Epidermal melanocyte (primary cell): Measurements from ENCODE around the gene XBP1.
"Not testable (repeated sequence)": the region's sequence is repeated elsewhere in the genome, so short reads cannot be mapped to it uniquely, and the experiment has no call there.

Experiments
- DNase-seq: peaks from one replicate; pipeline ENCODE4 v3.0.0; 2011; ENCODE audit warnings: low spot score; ENCODE audit not compliant: insufficient read length

The XBP1 gene

DNA sequence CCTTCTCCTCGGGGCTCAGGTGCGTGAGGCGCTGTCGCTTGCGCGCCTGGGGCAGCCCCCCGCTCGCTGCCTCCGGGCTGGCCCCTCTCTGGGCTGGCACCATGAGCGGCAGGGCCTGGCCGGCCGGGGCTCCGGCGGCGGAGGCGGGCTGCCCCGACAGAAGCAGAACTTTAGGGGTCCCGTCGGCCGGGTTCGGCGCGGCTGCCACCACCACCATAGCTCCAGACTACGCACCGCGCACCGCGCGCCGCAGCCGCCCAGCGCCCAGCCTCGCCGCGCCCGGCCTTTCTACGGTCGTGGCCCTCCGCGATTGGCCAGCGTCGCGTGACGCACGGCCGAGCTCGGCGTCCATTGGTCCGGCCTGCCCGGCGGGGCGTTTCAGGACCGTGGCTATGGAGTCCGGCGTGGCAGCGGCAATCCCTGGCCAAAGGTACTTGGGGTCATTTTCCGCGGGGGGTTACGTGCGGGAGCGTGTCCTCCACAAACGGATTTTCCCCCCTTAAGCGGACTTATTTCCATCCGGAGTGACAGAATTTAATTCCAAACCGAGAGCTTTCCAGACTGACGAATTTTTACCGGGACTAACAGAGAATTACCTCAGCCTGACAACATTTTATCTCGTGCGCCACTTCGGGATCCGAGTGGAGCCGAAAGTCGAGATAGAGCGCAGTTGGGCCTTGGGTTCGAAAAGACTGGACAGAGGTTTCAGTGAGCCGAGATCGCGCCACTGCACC is at the start of gene XBP1:
Gene XBP1, minus strand, starts transcription at position 262 of the 734 bp plus-strand sequence.
- peak; percentile 99 for DNase-seq

DNA sequence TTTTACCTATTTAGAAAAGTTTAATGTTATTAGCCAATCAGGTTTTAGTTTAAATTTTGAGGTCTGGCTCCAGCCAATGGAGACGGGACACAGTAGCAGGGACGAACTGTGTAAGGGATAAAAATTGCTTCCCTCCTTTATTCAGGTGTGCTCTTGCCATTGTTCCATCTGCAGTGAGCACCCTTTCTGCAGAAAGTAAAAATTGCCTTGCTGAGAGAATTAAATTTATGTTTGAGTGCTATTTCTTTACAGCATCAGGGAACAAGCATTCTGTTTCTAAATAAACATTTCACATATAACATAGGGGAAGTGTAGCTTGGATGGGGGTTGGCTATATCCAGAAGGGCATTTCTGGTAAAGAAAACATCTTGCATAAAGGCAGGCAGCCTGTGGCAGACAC is 46.6 kb upstream of the XBP1 start:
- DNase-seq = no peak

DNA sequence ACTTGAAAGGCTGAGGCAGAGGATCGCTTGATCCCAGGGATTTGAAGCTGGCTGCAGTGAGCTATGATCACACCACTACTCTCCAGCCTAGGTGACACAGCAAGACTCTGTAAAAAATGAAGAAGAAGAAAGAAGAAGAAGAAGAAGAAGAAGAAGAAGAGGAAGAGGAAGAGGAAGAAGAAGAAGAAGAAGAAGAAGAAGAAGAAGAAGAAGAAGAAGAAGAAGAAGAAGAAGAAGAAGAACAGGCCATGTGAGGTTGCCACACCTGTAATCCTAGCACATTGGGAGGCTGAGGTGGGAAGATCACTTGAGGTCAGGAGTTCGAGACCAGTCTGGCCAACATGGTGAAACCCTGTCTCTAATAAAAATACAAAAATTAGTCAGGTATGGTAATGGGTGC is 43.9 kb upstream of the XBP1 start:
- DNase-seq = not testable (repeated sequence)

DNA sequence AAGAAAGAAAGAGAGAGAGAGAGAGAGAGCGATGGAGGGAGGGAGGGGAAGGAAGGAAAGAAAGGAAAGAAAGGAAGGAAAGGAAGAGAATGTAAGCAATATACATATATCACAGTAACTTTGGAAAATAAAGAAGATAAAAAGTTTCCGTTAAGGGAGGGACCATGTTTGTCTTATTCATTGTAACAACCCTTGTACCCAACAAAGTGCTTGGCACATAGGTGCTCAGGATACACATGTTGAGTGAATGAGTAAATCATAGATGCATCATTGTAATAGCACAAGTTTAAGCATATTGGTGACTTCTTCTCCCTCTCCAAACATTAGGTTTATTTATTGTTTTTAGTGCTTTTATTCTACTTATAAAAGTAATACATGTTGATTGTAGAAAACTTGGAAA is 43.3 kb upstream of the XBP1 start:
- no peak for DNase-seq

DNA sequence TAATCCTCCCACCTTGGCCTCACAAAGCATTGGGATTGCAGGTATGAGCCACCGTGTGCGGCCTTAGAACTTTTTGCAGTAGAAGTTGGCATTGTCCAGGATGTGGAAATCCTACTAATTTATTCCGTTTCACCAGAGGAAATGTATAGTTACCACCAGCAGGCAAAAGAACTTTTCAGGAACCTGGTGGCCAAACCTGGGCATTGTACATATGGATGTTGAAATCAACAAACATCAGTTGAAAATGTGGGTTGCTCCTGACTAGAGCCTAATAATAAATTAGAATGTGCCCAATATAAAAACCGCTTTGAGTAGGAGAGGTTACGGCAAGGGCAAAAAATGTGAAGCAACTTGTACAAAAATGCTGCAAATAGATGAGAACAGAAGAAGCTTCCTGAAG is 40.7 kb upstream of the XBP1 start:
- DNase-seq = no peak

DNA sequence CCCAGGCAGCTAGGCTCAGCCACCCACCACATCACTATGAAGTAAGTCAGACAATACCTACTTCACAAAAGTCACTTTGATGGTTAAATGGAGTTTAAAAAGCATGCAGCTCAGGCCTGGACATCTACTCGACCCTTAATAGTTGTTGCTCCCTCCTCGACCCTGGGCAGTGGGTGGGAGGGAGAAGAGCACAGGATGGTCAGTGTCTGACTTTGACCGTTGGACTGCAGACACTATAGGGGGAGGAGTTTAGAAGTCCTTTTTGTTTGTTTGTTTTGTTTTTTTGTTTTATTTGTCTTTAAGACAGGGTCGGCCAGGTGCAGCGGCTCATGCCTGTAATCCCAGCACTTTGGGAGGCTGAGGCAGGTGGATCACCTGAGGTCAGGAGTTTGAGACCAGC is 38.6 kb upstream of the XBP1 start:
- no peak for DNase-seq

DNA sequence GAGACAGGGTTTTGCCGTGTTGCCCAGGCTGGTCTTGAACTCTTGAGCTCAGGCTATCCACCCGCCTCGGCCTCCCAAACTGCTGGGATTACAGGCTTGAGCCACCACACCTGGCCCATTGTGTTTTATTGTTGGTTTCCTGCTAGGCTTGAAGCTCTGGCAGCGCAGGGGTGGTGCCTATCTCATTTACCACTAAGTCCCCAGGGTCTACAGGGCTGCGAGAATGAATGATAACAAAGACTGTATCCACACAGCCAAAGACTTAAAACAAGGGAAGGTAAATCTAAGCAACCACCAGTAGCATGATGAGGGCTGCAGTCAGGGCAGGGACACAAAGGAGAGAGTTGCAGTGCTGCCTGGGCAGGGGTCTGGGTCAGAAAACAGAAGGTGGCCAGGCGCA is 37.3 kb upstream of the XBP1 start:
- DNase-seq = no peak

DNA sequence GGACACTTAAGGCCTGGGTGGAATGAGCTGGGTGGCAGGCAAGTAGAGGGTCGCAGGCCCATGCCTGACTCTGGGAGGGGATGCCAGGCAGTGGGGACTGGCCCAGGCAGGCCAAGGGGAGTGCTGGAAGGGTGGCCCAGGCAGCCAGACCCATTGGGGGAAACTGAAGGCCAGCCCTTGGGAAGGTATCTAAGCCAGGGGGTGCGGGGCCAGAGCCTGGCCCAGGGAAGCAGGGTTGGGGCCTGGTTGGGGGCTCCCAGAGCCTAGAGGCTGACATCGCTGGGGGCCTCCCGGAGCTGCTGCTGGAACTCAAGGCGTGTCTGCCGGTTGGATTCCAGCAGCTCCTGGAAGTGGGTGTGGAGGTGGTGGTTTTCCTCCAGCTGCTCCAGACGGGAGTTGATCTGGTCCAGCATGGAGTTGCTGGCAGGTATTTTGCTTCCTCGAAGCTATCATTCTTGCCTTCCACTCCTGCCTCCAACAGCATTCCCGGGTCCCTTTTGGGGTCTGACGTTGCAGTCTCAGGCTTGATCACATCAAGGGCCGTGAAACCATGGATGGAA is 35.3 kb upstream of the XBP1 start:
- no peak for DNase-seq

DNA sequence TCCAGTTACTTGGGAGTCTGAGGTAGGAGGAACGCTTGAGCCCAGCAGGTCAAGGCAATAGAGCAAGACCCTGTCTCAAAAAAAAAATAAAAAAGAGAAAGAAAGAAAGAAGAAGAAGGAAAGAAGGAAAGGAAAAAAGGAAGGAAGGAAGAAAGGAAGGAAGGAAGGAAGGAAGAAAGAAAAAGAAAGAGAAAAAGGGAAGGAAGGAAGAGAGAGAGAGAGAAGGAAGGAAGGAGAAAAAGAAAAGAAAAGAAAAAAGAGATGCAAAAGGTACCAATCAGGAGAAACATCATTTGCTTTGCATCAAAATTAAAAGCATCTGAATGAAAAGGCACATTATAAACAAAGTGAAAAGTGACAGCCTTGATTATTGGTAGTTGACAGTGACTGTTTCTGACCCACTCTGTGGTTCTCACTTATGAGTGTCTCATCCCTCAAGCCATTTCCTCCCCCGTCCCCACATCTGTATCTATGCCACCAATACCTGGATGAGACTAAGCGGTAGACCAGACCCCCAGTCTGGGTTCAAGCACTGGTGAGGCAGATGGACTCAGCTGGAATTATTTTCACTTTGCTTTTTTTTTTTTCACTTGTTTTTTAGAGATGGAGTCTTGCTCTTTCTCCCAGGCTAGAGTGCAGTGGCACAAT is 33.0 kb upstream of the XBP1 start:
- DNase-seq = no peak

DNA sequence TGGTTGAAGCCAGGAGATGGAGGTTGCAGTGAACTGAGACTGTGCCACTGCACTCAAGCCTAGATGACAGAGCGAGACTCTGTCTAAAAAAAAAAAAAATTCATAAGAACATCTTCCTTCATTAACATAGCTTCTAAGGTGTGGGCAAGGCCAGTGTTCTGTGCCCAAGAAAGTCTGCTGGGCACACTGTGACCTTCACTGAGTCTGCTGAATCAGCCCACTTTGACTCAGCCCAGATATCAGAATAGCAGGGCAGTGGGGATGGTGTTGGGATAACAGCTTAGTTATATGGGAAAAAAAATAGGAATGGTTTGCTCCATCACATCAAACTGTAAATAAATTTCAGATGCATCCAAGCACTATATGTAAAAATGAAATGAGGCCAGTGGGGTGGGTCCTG is 32.4 kb upstream of the XBP1 start:
- no peak for DNase-seq

DNA sequence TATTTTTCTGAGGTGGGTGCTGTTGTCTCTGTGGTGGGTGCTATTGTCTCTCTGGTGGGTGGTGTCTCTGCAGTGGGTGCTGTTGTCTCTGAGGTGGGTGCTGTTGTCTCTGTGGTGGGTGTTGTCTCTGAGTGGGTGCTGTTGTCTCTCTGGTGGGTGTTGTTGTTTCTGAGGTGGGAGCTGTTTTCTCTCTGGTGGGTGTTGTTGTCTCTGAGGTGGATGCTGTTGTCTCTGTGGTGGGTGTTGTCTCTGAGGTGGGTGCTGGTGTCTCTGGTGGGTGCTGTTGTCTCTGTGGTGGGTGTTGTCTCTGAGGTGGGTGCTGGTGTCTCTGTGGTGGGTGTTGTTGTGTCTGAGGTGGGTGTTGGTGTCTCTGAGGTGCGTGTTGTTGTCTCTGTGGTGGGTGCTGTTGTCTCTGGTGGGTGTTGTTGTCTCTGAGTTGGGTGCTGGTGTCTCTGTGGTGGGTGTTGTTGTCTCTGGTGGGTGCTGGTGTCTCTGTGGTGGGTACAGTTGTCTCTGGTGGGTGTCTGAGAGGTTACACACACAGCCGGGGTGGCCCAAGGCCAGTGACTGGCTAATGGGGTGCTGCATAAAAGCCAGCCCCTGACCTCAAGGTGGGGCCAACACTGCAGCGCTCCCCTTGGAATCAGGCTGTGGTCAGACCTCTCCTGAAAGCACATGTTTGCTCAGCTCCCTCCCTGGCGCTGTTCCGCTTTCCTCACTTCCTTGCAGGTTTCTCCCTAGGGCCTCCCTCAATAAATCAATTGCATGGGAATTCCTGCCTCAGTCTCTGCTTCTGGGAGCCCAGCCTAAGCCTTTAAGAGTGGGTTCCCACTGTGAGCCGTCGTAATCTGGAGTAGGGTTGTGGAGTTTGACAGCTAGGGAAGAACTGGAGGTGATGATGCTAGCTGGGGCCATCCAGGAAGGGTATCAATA is 31.0 kb upstream of the XBP1 start:
- no peak for DNase-seq

DNA sequence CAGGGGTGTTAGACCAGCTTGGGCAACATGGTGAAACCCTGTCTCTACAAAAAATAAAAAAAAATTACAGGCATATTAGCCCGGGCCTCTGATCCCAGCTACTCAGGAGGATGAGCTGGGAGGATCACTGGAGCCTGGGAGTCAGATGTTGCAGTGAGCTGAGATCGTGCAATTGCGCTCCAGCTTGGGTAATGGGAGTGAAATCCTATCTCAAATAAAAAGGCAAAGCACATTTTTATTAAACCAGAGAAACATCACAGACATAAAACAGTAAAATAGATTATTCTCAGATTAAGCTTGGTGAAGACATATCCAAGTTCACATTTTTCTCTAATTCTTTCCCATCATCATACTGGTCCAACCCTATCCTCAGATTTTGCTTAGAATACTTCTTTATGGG is 30.1 kb upstream of the XBP1 start:
- no peak for DNase-seq

DNA sequence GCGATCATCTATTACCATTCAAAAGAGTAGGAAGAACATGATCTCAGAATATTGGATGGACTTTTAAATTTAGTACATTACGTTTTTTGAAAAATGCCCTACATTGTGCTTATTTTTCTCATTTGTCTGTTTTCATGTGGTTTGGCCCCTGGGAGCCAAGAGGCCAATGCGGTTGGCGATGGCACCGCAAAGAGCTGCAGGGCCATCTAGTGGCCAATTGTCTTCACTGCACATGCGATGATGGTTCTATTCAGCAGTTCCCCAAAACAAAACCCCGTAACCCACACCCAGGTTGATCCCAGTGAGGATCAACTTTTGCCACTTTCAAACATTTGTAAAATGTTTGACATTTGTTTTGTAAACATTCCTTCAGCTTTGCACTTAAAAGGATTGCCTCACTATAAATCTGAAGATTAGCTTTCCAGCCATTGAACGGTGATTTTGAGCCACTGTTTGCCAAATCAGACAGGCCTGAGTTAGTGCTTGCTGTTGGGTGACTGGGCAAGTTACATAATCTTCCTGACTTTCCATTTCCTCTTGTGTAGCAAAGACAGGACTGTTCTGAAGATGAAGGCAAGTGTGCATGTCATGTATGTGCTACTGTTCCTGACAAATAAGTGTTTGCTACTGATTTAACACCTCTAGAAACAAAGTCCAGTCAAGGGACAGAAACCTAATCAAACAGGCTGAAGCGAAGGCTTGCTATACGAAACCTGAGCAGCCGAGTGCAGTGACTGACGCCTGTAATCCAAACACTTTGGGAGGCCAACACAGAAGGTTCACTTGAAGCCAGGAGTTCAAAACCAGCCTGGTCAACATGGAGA is 29.2 kb upstream of the XBP1 start:
- DNase-seq = peak; percentile 50

DNA sequence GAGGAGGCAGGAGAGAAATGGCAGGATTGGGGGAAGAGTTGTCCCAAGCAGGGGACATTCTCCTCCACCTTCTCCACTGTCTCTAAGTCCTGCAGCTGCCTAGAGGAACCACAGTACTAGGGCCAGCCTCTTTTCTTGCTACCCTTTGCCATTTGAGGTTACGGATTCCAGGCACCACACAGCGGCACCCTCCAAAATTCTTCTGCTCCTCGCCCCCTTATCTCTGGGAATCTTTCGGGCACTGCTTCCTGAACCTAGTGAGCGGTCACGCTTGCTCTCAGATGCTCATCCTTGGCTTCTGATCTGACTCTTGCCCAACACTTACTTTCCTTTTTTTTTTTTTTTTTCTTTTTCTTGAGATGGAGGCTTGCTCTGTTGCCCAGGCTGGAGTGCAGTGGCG is 26.6 kb upstream of the XBP1 start:
- DNase-seq = no peak

DNA sequence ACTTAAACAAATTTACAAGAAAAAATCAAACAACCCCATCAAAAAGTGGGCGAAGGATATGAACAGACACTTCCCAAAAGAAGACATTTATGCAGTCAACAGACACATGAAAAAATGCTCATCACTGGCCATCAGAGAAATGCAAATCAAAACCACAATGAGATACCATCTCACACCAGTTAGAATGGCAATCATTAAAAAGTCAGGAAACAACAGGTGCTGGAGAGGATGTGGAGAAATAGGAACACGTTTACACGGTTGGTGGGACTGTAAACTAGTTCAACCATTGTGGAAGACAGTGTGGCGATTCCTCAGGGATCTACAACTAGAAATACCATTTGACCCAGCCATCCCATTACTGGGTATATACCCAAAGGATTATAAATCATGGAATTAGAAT is 26.1 kb upstream of the XBP1 start:
- DNase-seq = not testable (repeated sequence)

DNA sequence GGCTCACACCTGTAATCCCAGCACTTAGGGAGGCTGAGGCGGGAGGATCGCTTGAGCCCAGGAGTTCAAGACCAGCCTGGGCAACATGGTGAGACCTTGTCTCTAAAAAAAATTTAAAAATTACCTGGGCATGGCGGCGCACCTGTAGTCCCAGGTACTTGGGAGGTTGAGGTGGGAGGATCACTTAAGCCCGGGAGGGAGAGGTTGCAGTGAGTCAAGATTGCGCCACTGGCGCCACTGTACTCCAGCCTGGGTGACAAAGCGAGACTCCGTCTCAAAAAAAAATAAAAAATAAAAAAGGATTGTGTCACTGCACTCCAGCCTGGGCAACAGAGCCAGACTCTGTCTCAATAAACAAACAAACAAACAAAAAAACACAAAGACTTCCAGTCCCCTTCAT is 24.1 kb upstream of the XBP1 start:
- not testable (repeated sequence) for DNase-seq

DNA sequence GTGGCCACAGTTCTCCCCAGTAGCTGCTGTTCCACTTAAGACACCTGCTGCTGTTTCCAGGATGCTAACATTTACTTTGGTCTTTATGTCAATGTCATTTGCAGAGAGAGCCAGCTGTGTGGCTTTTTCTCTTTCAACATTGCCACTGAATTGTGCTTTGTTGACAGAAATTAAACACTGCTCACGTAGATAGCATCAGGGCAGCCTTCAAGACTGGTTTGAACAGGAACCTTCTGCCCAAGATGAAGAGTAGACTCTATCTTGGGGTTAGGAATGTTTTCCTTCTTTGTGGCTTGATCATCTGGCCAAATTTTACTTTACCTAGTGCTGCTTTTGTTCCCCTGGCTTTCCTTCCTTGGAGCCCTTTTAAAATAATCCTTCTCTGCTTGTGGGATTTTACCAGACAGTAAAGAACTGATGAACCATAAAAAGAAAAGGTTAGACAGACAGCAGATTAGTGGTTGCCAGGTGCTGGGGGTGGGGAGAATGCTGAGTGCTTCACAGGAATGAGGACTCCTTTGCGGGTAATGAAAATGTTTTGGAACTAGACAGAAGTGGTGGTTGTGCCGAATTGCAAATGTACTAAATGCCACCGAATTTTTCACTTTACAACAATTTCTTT is 22.7 kb upstream of the XBP1 start:
- no peak for DNase-seq

DNA sequence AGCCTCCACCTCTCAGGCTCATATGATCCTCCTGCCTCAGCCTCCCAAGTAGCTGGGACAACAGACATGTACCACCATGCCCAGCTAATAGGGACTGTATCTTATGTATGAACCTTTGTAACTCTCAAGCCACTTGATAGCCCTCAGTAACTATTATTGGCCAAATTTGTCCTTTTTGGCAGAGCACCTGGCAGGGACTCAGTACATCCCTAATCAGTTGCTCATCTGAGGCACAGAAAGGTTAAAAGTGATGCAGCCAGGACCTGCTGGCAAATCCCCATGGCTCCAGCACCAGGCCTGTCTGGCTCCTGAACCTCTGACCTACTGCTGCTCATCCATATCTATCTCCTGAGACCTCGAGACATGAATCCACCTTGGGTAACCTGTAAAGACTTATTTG is 21.1 kb upstream of the XBP1 start:
- no peak for DNase-seq

DNA sequence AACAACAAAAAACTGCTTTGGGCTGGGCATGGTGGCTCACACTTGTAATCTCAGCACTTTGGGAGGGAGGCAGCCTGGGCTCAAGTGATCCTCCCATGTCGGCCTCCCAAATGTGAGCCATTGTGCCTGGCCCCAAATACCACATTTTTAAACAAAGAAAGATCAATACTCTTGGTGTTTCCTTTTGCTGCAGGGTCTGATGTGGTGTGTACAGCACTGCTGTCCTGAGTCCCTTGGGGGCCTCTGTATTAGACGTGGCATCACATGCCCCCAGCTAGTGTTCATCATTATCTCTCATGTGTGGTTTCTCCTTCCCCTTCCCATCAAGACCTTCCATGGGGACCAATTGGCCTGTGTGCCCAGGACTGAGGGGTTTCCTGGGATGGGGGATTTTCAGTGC is 20.5 kb upstream of the XBP1 start:
- DNase-seq = no peak

DNA sequence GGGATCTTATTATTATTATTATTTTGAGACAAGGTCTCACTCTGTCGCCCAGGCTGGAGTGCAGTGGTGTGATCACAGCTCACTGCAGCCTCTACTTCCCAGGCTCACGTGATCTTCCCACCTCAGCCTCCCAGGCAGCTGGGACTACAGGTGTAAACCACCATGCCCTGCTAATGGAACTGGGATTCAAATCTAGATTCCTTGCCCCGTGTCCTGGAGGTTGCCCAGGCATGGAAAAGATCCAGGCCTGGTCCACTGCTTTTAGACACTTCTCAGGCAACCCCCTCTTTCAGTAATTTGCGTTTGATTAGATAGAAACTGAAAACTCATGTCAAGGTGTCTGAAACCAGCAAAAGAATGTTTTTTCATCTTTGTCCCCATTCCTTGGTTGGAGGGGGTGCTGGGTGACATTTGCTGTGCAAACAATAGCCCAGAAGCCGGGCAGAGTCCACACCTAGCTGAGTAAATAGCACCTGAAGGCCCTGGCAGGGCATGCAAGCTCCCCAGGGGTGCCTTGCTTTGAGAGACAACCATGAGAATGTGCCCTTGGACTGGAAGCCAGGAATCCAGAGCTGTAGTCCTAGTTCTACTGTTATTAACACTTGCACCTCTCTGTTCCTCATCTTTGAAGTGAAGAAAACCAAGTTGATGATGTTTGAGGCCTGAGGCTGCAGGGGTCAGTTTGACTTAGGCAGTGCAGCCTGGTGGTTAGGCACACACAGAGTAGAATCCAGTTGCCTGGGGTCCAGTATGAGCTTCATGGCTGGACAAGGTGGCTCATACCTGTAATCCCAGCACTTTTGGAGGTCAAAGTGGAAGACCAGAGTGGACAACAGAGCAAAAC is 19.1 kb upstream of the XBP1 start:
- no peak for DNase-seq
